ENCODE results near the gene ARHGEF17.

- TF ChIP-seq CTCF (IDR thresholded peaks at IDR 0.05) (no peak), POLR2A (IDR thresholded peaks at IDR 0.05) (no peak)
Measured at GRCh38 chr11:73291781-73292524, 16.1 kb upstream of the ARHGEF17 start.

All from lower leg skin (tissue), 3 donors.